DND-41 (cell line): ENCODE measurements around the gene ARHGAP25.
A peak's percentile ranks its signal among the peaks of the same experiment; 100 is the strongest.

Source experiments
- ATAC-seq: fragments of 200-7000 bp; cut with Tn5 transposase; 3 replicates; pipeline ENCODE4 v1.9.1; 2021; ENCODE audit warnings: low read depth; ENCODE audit not compliant: insufficient read depth
- DNase-seq: peaks from one replicate; pipeline ENCODE4 v3.0.0-alpha.2; 2020
- H2AFZ ChIP-seq: 2 replicates; pipeline ENCODE4 v1.6.0; 2012; ENCODE audit warnings: low read depth, low read length
- H3K27ac ChIP-seq: 2 replicates; pipeline ENCODE4 v1.5.1; 2012; ENCODE audit warnings: low read length, inconsistent platforms
- H3K27me3 ChIP-seq: fragments of 200-600 bp; sonication (generic); 2 replicates; pipeline ENCODE4 v1.6.0; 2012; ENCODE audit warnings: low read length, mild to moderate bottlenecking, inconsistent platforms; ENCODE audit not compliant: insufficient read depth, poor library complexity
- H3K36me3 ChIP-seq: 2 replicates; pipeline ENCODE4 v1.5.1; 2012; ENCODE audit warnings: low read length, inconsistent platforms; ENCODE audit not compliant: insufficient read depth
- H3K4me1 ChIP-seq: 2 replicates; pipeline ENCODE4 v1.5.1; 2012; ENCODE audit warnings: mild to moderate bottlenecking, low read length; ENCODE audit not compliant: insufficient read depth
- H3K4me2 ChIP-seq: 2 replicates; pipeline ENCODE4 v1.6.0; 2012; ENCODE audit warnings: mild to moderate bottlenecking, moderate library complexity, low read length, inconsistent platforms; ENCODE audit not compliant: insufficient read depth
- H3K4me3 ChIP-seq, 2 experiments: fragments of 200-600 bp in 1 of 2; shearing (Covaris generic) in 1 of 2; 2 replicates each; pipeline ENCODE4 v1.5.1; 2012 to 2016; ENCODE audit warnings: inconsistent platforms in 2 of 2, low read length in 2 of 2, mild to moderate bottlenecking in 2 of 2, low read depth in 1 of 2, moderate library complexity in 1 of 2
- H3K79me2 ChIP-seq: 2 replicates; pipeline ENCODE4 v1.6.0; 2012; ENCODE audit warnings: low read length, inconsistent platforms; ENCODE audit not compliant: insufficient read depth
- H3K9ac ChIP-seq: 2 replicates; pipeline ENCODE4 v1.6.0; 2012; ENCODE audit warnings: low read depth, mild to moderate bottlenecking, inconsistent platforms, low read length, moderate library complexity
- H3K9me3 ChIP-seq: 2 replicates; pipeline ENCODE4 v1.5.1; 2012; ENCODE audit warnings: low read length, moderate library complexity, mild to moderate bottlenecking, inconsistent platforms; ENCODE audit not compliant: insufficient read depth, severe bottlenecking
- H4K20me1 ChIP-seq: 2 replicates; pipeline ENCODE4 v1.6.0; 2012; ENCODE audit warnings: low read length; ENCODE audit not compliant: insufficient read depth
- CTCF ChIP-seq: IDR thresholded peaks from 2 replicates; pipeline ENCODE4 v1.5.1; 2012; ENCODE audit warnings: borderline replicate concordance, low read length, moderate library complexity, mild to moderate bottlenecking; ENCODE audit not compliant: poor library complexity, severe bottlenecking; ENCODE audit errors: extremely low read depth
- EZH2 ChIP-seq: IDR thresholded peaks from 3 replicates; pipeline ENCODE4 v1.6.1; 2012; ENCODE audit warnings: borderline replicate concordance, low read depth, mild to moderate bottlenecking, moderate library complexity, low read length, inconsistent platforms; ENCODE audit not compliant: severe bottlenecking

The ARHGAP25 gene

GRCh38 chr2:68748568-68748967 lies 14.0 kb downstream of the ARHGAP25 start:
- Histone ChIP-seq H3K4me2 (no peak overlapping the region), H3K9me3 (no peaks in the 10 kb centered on the region), H3K79me2 (peaks cover 80% of the 10 kb centered on the region), H4K20me1 (no peaks in the 10 kb centered on the region), H2AFZ (no peak overlapping the region), H3K4me3 (no peak overlapping the region), H3K9ac (no peak overlapping the region), H3K27ac (0 out of 2 replicates have a peak overlapping the region, but pooled peaks have one; percentile 15), H3K27me3 (no peaks in the 10 kb centered on the region), H3K4me1 (peaks cover 48% of the 10 kb centered on the region), H3K36me3 (peaks cover 17% of the 10 kb centered on the region)
- no peak for ATAC-seq
- DNase-seq = no peak
- TF ChIP-seq EZH2 (no peak), CTCF (no peak)

GRCh38 chr2:68749345-68749744 lies 14.7 kb downstream of the ARHGAP25 start:
- Histone ChIP-seq H3K4me2 (no peak overlapping the region), H3K4me3 (no peak overlapping the region), H3K9ac (no peak overlapping the region), H3K9me3 (no peaks in the 10 kb centered on the region), H3K27ac (peak overlapping the region; percentile 45), H3K79me2 (peaks cover 78% of the 10 kb centered on the region), H3K4me1 (peaks cover 48% of the 10 kb centered on the region), H3K36me3 (peaks cover 14% of the 10 kb centered on the region), H4K20me1 (no peaks in the 10 kb centered on the region), H2AFZ (no peak overlapping the region), H3K27me3 (no peaks in the 10 kb centered on the region)
- DNase-seq (no peak), ATAC-seq (no peak)
- no peak for TF ChIP-seq EZH2
- TF ChIP-seq CTCF = no peak

GRCh38 chr2:68750592-68751396 lies 16.2 kb downstream of the ARHGAP25 start:
- peaks cover 57% of the 10 kb centered on the region for H3K4me1 ChIP-seq
- TF ChIP-seq EZH2 = no peak
- no peak for TF ChIP-seq CTCF
- no peaks in the 10 kb centered on the region for H3K9me3 ChIP-seq
- no peak overlapping the region for H3K4me3 ChIP-seq
- no peaks in the 10 kb centered on the region for H3K27me3 ChIP-seq
- DNase-seq (no peak), ATAC-seq (no peak)
- peak overlapping the region; percentile 46 for H3K9ac ChIP-seq
- H3K4me2 ChIP-seq = no peak overlapping the region
- peak overlapping the region; percentile 90 for H3K27ac ChIP-seq
- peak overlapping the region; percentile 70; the same call in 1 of the 2 replicates for H2AFZ ChIP-seq
- H3K79me2 ChIP-seq = peaks cover 76% of the 10 kb centered on the region
- no peaks in the 10 kb centered on the region for H4K20me1 ChIP-seq
- peaks cover 3% of the 10 kb centered on the region; the same call in 1 of the 2 replicates for H3K36me3 ChIP-seq
